Subcutaneous abdominal adipose tissue (tissue), 5 donors: ENCODE measurements around the gene MED10.
"Not testable (repeated sequence)": the region's sequence is repeated elsewhere in the genome, so short reads cannot be mapped to it uniquely, and the experiment has no call there.

Source experiments
- H3K27ac ChIP-seq: one replicate; pipeline ENCODE4 v1.7.0; 2013; ENCODE audit warnings: low read depth, mild to moderate bottlenecking, inconsistent platforms, low read length, moderate library complexity
- H3K27me3 ChIP-seq, 5 donors: one replicate each; pipeline ENCODE4 v1.7.0; 2013; ENCODE audit warnings: low read length in 5 of 5, inconsistent platforms in 1 of 5; ENCODE audit not compliant: control insufficient read depth in 5 of 5, insufficient read depth in 4 of 5
- H3K36me3 ChIP-seq, 5 donors: one replicate each; pipeline ENCODE4 v1.7.0; 2013; ENCODE audit warnings: low read length in 5 of 5; ENCODE audit not compliant: control insufficient read depth in 5 of 5, insufficient read depth in 5 of 5
- H3K4me1 ChIP-seq, 5 donors: one replicate each; pipeline ENCODE4 v1.7.0; 2013; ENCODE audit warnings: low read length in 5 of 5, mild to moderate bottlenecking in 3 of 5, moderate library complexity in 1 of 5; ENCODE audit not compliant: control insufficient read depth in 5 of 5, insufficient read depth in 5 of 5
- H3K4me3 ChIP-seq, 5 donors: one replicate each; pipeline ENCODE4 v1.7.0; 2013; ENCODE audit warnings: low read length in 5 of 5, low read depth in 1 of 5
- H3K9ac ChIP-seq, 5 donors: one replicate each; pipeline ENCODE4 v1.7.0; 2013; ENCODE audit warnings: low read length in 5 of 5, mild to moderate bottlenecking in 4 of 5, moderate library complexity in 3 of 5
- H3K9me3 ChIP-seq, 5 donors: one replicate each; pipeline ENCODE4 v1.7.0; 2013; ENCODE audit warnings: low read length in 5 of 5; ENCODE audit not compliant: control insufficient read depth in 5 of 5
- donor health status: healthy.
- donor health status: healthy.
- donor health status: healthy.
- donor health status: healthy.
- donor health status: healthy.

The MED10 gene

DNA sequence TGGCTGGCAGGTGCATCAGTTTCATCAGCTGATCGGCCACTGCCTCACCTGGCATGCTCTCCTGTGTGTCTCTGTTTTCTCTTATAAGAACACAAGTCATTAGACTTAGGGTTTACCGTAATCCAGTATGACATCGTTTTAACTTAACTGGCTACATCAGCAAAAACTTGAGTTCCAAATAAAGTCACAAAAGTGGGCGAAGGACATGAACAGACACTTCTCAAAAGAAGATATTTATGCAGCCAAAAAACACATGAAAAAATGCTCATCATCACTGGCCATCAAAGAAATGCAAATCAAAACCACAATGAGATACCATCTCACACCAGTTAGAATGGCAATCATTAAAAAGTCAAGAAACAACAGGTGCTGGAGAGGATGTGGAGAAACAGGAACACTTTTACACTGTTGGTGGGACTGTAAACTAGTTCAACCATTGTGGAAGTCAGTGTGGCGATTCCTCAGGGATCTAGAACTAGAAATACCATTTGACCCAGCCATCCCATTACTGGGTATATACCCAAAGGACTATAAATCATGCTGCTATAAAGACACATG, 14.8 kb downstream of the MED10 start:
- H3K27ac ChIP-seq, H3K4me1 ChIP-seq: not testable (repeated sequence)
- H3K36me3 ChIP-seq = peaks cover 5 to 48% (median 28%) of the 10 kb centered on the region in 5 donors

DNA sequence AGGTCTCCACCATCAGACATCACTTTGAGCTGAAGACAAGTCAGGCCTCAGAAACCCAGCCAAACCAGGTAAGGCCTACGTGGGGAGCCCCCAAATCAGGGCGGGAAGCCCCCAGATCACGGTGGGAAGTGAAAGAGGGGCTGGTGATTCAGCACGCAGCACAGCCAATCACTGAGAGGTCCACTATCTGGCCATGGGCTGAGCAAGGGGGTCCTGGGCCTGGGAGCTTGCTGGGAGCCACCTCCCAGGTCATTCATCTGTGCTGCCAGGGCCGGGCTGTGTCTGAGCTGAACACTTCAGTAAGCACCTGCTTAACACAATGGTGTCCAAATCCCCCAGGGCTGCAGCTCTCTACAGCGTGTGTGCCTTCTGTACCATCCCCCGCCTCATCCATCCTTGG, 15.5 kb downstream of the MED10 start:
- Histone ChIP-seq H3K4me3 (no peak overlapping the region), H3K36me3 (peaks cover 6 to 47% (median 25%) of the 10 kb centered on the region in 5 donors), H3K27me3 (no peaks in the 10 kb centered on the region), H3K9me3 (peaks cover 0 to 3% (median 0%) of the 10 kb centered on the region in 5 donors), H3K4me1 (no peaks in the 10 kb centered on the region), H3K9ac (no peak overlapping the region), H3K27ac (no peak overlapping the region)

More for the DNA sequence above, 14.8 kb downstream of the MED10 start:
- not testable (repeated sequence) for H3K9me3 ChIP-seq, H3K27me3 ChIP-seq, H3K4me3 ChIP-seq, H3K9ac ChIP-seq

DNA sequence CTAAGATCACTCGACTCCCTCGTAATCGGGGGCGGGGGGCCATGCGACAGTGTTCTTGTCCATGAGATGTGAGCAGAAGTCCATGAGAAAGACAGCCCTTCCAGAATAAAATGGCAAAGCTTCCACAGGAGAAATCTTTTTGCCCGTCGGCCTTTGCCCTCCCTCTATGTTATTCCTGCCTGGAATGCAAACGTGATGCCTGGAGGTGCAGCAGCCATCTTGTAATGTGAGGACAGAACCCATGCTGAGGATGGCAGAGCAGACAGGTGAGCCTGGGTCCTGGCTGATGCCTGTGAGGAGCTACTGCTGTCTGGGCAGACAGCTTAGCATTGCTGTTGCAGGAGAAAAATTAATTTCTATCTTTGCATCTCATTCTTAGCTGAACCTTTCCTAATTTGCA, 17.2 kb downstream of the MED10 start:
- Histone ChIP-seq H3K27ac (no peak overlapping the region), H3K4me1 (no peaks in the 10 kb centered on the region), H3K4me3 (no peak overlapping the region), H3K36me3 (peaks cover 3 to 35% (median 11%) of the 10 kb centered on the region in 5 donors), H3K27me3 (no peaks in the 10 kb centered on the region), H3K9me3 (peaks cover 0 to 3% (median 0%) of the 10 kb centered on the region in 5 donors), H3K9ac (no peak overlapping the region)

DNA sequence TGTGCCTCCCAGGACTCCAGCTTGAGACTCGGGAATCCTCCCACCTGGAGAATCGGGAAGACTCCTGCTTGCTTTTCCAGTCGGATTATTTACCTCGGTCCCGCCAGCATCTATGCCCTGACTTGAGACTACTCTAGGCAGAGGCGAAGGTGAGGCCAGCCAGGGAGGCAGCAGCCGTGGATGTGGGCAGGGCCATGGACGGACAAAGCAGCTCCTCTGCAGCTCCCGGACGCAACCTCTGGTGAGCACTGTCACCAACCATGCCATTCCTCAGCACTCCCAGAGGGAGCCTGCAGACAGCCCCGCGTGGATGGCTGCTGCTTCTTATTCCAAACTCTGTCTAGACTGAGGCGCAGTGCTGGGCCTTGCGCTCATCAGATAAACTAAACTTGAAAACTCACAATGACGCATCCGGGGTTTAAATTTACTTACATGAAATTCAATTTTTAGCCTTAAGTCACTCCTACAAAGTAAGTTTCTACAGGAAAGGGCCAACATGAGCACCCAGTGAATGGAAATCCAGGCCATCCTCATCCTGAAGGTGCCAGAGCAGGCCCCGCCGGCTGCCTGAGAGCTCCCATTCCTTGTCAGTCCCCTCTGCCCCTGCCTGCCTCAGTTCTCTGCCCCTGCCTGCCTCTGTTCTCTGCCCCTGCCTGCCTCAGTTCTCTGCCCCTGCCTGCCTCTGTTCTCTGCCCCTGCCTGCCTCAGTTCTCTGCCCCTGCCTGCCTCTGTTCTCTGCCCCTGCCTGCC, 17.8 kb downstream of the MED10 start:
- Histone ChIP-seq H3K9me3 (peaks cover 0 to 3% (median 0%) of the 10 kb centered on the region in 5 donors), H3K9ac (no peak overlapping the region), H3K36me3 (peaks cover 3 to 29% (median 8%) of the 10 kb centered on the region in 5 donors)

GRCh38 chr5:6359555-6360322, 18.6 kb downstream of the MED10 start:
- H3K4me3 ChIP-seq = no peak overlapping the region
- no peak overlapping the region for H3K27ac ChIP-seq
- no peaks in the 10 kb centered on the region for H3K27me3 ChIP-seq
- no peak overlapping the region for H3K9ac ChIP-seq
- H3K4me1 ChIP-seq = no peaks in the 10 kb centered on the region
- peaks cover 0 to 3% (median 0%) of the 10 kb centered on the region in 5 donors for H3K9me3 ChIP-seq
- peaks cover 3 to 29% (median 8%) of the 10 kb centered on the region in 5 donors for H3K36me3 ChIP-seq

More for the DNA sequence above, 17.8 kb downstream of the MED10 start:
- Histone ChIP-seq H3K4me3 (no peak overlapping the region), H3K27ac (no peak overlapping the region), H3K27me3 (no peaks in the 10 kb centered on the region), H3K4me1 (no peaks in the 10 kb centered on the region)

DNA sequence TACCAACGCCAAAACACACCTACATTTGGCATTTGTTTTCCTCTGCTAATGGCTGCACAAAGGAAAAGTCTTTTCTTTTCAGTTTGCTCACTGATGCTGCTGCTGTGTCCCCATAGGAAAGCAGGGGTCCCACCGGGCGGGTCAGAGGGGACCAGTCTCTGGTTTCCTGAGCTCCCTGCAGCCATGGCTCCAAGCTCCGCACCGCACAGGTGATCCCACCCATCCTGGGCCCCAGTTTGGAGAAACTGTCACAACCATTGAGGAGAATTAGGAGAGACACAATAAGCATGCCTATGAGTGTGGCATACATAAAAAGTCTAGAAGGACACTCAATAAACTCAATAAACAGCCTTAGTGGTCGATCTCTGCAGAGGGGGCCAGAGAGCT, 19.9 kb downstream of the MED10 start:
- Histone ChIP-seq H3K9ac (no peak overlapping the region), H3K36me3 (peaks cover 3 to 29% (median 8%) of the 10 kb centered on the region in 5 donors), H3K4me3 (no peak overlapping the region), H3K4me1 (no peaks in the 10 kb centered on the region), H3K27me3 (no peaks in the 10 kb centered on the region), H3K9me3 (peaks cover 0 to 3% (median 0%) of the 10 kb centered on the region in 5 donors), H3K27ac (no peak overlapping the region)

- not testable (repeated sequence) for H3K4me1 ChIP-seq, H3K27me3 ChIP-seq, H3K9me3 ChIP-seq, H3K9ac ChIP-seq, H3K4me3 ChIP-seq, H3K27ac ChIP-seq
- H3K36me3 ChIP-seq = peaks cover 3 to 29% (median 8%) of the 10 kb centered on the region in 5 donors
These were observed 20.4 kb downstream of the MED10 start for GRCh38 chr5:6357817-6358433.

DNA sequence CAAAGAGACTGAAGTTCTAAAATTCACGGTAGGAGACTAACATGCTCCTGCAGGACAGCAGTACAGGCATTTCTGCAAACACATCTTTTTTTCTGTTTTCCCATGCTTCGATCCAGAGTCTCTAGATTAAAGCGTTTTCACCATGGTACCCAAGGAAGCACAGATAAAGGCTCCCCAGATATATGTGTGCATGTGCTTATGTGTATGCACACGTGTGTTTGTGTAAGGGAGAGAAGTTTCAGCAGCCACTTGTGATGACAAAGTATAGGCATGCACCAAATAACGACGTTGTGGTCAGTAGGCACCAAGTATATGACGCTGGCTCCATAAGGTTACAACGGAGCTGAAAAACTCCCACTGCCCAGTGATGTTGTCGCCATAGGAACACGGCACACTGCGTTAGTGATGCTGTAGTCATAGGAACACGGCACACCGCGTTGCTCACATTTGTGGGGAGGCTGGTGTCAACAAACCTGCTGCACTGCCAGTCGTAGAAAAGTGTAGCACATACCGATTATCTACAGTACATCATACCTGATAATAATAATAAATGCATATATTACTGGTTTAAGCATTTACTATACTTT, 21.7 kb downstream of the MED10 start:
- peaks cover 0 to 3% (median 0%) of the 10 kb centered on the region in 5 donors for H3K9me3 ChIP-seq
- H3K36me3 ChIP-seq = peaks cover 3 to 24% (median 8%) of the 10 kb centered on the region in 5 donors
- H3K27me3 ChIP-seq = no peaks in the 10 kb centered on the region
- H3K9ac ChIP-seq = no peak overlapping the region
- H3K4me3 ChIP-seq = no peak overlapping the region
- H3K4me1 ChIP-seq = no peaks in the 10 kb centered on the region
- H3K27ac ChIP-seq = no peak overlapping the region

DNA sequence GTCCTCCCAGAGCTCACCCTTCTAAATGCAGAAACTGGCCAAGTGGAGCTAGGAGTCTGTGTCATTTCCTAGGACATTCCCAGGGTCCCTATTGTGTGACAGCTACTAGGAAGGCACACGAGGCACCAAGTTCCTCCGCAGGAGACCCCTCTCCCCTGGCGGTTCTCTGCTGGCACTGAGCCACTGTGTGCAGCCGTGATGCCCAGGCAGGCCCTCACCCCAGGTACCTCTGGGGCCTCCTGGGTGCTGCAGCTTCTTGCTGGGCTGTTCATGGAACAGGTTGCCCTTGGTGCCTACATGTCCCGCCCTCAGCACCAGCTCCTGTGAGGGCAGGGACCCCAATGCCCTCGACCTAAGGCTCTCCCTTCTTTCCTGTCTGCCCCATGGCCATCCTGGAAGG, 23.1 kb downstream of the MED10 start:
- H3K27ac ChIP-seq = no peak overlapping the region
- peaks cover 0 to 2% (median 0%) of the 10 kb centered on the region in 5 donors for H3K4me1 ChIP-seq
- H3K27me3 ChIP-seq = no peaks in the 10 kb centered on the region
- no peak overlapping the region for H3K4me3 ChIP-seq
- H3K9me3 ChIP-seq = no peaks in the 10 kb centered on the region
- no peak overlapping the region for H3K9ac ChIP-seq
- H3K36me3 ChIP-seq = peaks cover 3 to 23% (median 10%) of the 10 kb centered on the region in 5 donors
